Hematopoietic multipotent progenitor cell treated with erythropoietin and hydrocortisone succinate and interleukin-3 and kit ligand, for 6 days (in vitro differentiated cells): ENCODE data around the gene GRM3.

Experiments used
- DNase-seq: peaks from one replicate; pipeline ENCODE4 v3.0.0-alpha.2; 2015

Gene GRM3

GRCh38 chr7:86643561-86644281 is at the start of gene GRM3:
Gene GRM3 (plus strand): TSS chr7:86643909. CDS start chr7:86765146, 121,237 bp downstream.
- no peak for DNase-seq

GRCh38 chr7:86598311-86598710 is 45.4 kb upstream of the GRM3 start:
- DNase-seq, result peak; percentile 1

GRCh38 chr7:86598721-86599120 is 45.0 kb upstream of the GRM3 start:
- DNase-seq, result no peak

- no peak for DNase-seq
Observed at GRCh38 chr7:86600506-86601290, 43.0 kb upstream of the GRM3 start.

- DNase-seq, result peak; percentile 1
Observed at GRCh38 chr7:86615711-86616110, 28.0 kb upstream of the GRM3 start.

- no peak for DNase-seq
Observed at GRCh38 chr7:86644282-86645224, 844 bp downstream of the GRM3 start.

GRCh38 chr7:86645225-86645608 is 1.5 kb downstream of the GRM3 start:
- DNase-seq, result no peak

- DNase-seq, result no peak
Observed at GRCh38 chr7:86645676-86646276, 2.1 kb downstream of the GRM3 start.

GRCh38 chr7:86647385-86648094 is 3.8 kb downstream of the GRM3 start:
- no peak for DNase-seq

GRCh38 chr7:86648169-86648568 is 4.5 kb downstream of the GRM3 start:
- DNase-seq, result no peak

GRCh38 chr7:86653919-86654659 is 10.4 kb downstream of the GRM3 start:
- DNase-seq, result no peak

GRCh38 chr7:86657948-86658347 is 14.2 kb downstream of the GRM3 start:
- DNase-seq, result no peak

GRCh38 chr7:86660950-86661462 is 17.3 kb downstream of the GRM3 start:
- no peak for DNase-seq

- no peak for DNase-seq
Observed at GRCh38 chr7:86664486-86664885, 20.8 kb downstream of the GRM3 start.

- no peak for DNase-seq
Observed at GRCh38 chr7:86664991-86665390, 21.3 kb downstream of the GRM3 start.

- no peak for DNase-seq
Observed at GRCh38 chr7:86665669-86666068, 22.0 kb downstream of the GRM3 start.

GRCh38 chr7:86667732-86668131 is 24.0 kb downstream of the GRM3 start:
- DNase-seq, result no peak

GRCh38 chr7:86668315-86668714 is 24.6 kb downstream of the GRM3 start:
- DNase-seq, result no peak

GRCh38 chr7:86687831-86688230 is 44.1 kb downstream of the GRM3 start:
- DNase-seq, result no peak

- no peak for DNase-seq
Observed at GRCh38 chr7:86689363-86689762, 45.7 kb downstream of the GRM3 start.

- no peak for DNase-seq
Observed at GRCh38 chr7:86692755-86693154, 49.0 kb downstream of the GRM3 start.
